Measurements from ENCODE around the gene DHX8. TPM values are rescaled to one million over a fixed set of nuclear protein-coding genes. Genes with fewer than 3 reads are reported as not detected.

Gene DHX8
- total RNA-seq, 4 donors from 2014 or later = 31.4 to 864 (median 78.8) TPM

GRCh38 chr17:43560461-43561427 is 77.0 kb downstream of the DHX8 start:
- no peaks in the 10 kb centered on the region for H3K36me3 ChIP-seq
- 92 to 99% methylated on average over 6 of the region's 7 CpGs for WGBS, 2 donors
- H3K4me1 ChIP-seq = peaks cover 0 to 8% of the 10 kb centered on the region in 2 donors
- no peak overlapping the region for H3K27ac ChIP-seq
- no peak for DNase-seq
- intact Hi-C loops (cut with DNase I) = no loop called here
- H3K4me3 ChIP-seq (replicated peaks in 1 of 3) = no peak overlapping the region
- no peaks in the 10 kb centered on the region for H3K9me3 ChIP-seq
- no peaks in the 10 kb centered on the region for H3K27me3 ChIP-seq
- no peak for TF ChIP-seq CTCF (IDR thresholded peaks at IDR 0.05)
- TF ChIP-seq POLR2A (IDR thresholded peaks at IDR 0.05) = no peak

- Histone ChIP-seq H3K27ac (no peak overlapping the region), H3K4me3 (replicated peaks in 1 of 3) (no peak overlapping the region), H3K27me3 (no peaks in the 10 kb centered on the region), H3K36me3 (no peaks in the 10 kb centered on the region), H3K9me3 (no peaks in the 10 kb centered on the region), H3K4me1 (no peaks in the 10 kb centered on the region)
- DNase-seq = no peak
- WGBS, 2 donors = 31 to 35% methylated on average over 19 of the region's 19 CpGs
- TF ChIP-seq CTCF (IDR thresholded peaks at IDR 0.05) = no peak
- no peak for TF ChIP-seq POLR2A (IDR thresholded peaks at IDR 0.05)
- intact Hi-C loops (cut with DNase I) = no loop called here
Observed at GRCh38 chr17:43562679-43563599, 79.2 kb downstream of the DHX8 start.

GRCh38 chr17:43563600-43564594 is 80.1 kb downstream of the DHX8 start:
- no peaks in the 10 kb centered on the region for H3K36me3 ChIP-seq
- no peaks in the 10 kb centered on the region for H3K4me1 ChIP-seq
- intact Hi-C loops (cut with DNase I) = no loop called here
- no peak for TF ChIP-seq CTCF (IDR thresholded peaks at IDR 0.05)
- TF ChIP-seq POLR2A (IDR thresholded peaks at IDR 0.05) = no peak
- 60 to 63% methylated on average over 15 of the region's 15 CpGs for whole genome bisulfite sequencing, 2 donors
- no peak overlapping the region for H3K4me3 ChIP-seq (replicated peaks in 1 of 3)
- no peak overlapping the region for H3K27ac ChIP-seq
- H3K9me3 ChIP-seq = no peaks in the 10 kb centered on the region
- DNase-seq = no peak
- no peaks in the 10 kb centered on the region for H3K27me3 ChIP-seq

- H3K4me1 ChIP-seq = no peaks in the 10 kb centered on the region
- intact Hi-C loops (cut with DNase I) = no loop called here
- no peaks in the 10 kb centered on the region for H3K36me3 ChIP-seq
- H3K4me3 ChIP-seq (replicated peaks in 1 of 3) = no peak overlapping the region
- WGBS, 2 donors = 92 to 95% methylated on average over 5 of the region's 5 CpGs
- no peak overlapping the region for H3K27ac ChIP-seq
- H3K27me3 ChIP-seq = no peaks in the 10 kb centered on the region
- TF ChIP-seq CTCF (IDR thresholded peaks at IDR 0.05) (no peak), POLR2A (IDR thresholded peaks at IDR 0.05) (no peak)
- DNase-seq = no peak
- no peaks in the 10 kb centered on the region for H3K9me3 ChIP-seq
Observed at GRCh38 chr17:43568506-43569082, 84.8 kb downstream of the DHX8 start.

All from thyroid gland (tissue), 4 donors.